HCT116 (cell line): ENCODE measurements around the gene NECAB2. TPM values are rescaled to one million over a fixed set of nuclear protein-coding genes. Genes with fewer than 3 reads are reported as not detected.

Source experiments
- ATAC-seq: fragments of 200-7000 bp; cut with Tn5 transposase; 2 replicates; pipeline ENCODE4 v1.9.1; 2020; ENCODE audit warnings: mild to moderate bottlenecking, moderate library complexity
- BruUV-seq: library from RNA; stranded (reverse); fragments of 400-500 nt; replicated peaks from 2 replicates; lab custom pipeline; 2021; lab: Mats Ljungman, UMichigan
- CTCF ChIA-PET: fragments of 300-600 bp; sonication (Branson Sonifier 250); formaldehyde crosslinking; loops from one replicate; lab custom pipeline; 2021; ENCODE audit warnings: antibody characterized with exemption; lab: Charles Lee
- POLR2A ChIA-PET: fragments of 300-600, 350-600 bp; sonication (Branson Sonifier 250); formaldehyde crosslinking; loops from one replicate; lab custom pipeline; 2021; ENCODE audit warnings: antibody characterized with exemption; lab: Charles Lee
- RAD21 ChIA-PET, 2 experiments: fragments of 300-600 bp; sonication (Branson Sonifier 250); formaldehyde crosslinking; loops; one replicate each; lab custom pipeline; 2023; ENCODE audit warnings: low total read pairs in 2 of 2; ENCODE audit not compliant: uncharacterized antibody in 2 of 2, unreplicated experiment in 2 of 2, low non-redundant PET in 1 of 2; lab: Charles Lee
- DNase-seq: peaks from one replicate; pipeline ENCODE4 v3.0.0-alpha.2; 2010; ENCODE audit warnings: low read depth, low spot score
- H2AFZ ChIP-seq: fragments of 200-600 bp; shearing (Covaris generic), sonication (generic); 2 replicates; pipeline ENCODE4 v1.6.1; 2017; ENCODE audit warnings: low read depth, mixed run types, mixed read lengths, antibody characterized with exemption, low read length; ENCODE audit not compliant: poor library complexity, severe bottlenecking
- H3K27ac ChIP-seq: 2 replicates; pipeline ENCODE4 v1.5.1; 2012; ENCODE audit warnings: low read depth, low read length
- H3K27me3 ChIP-seq: fragments of 200-600 bp; sonication (generic); 2 replicates; pipeline ENCODE4 v1.6.1; 2016; ENCODE audit warnings: mixed run types, low read length, mixed read lengths; ENCODE audit not compliant: insufficient read depth
- H3K36me3 ChIP-seq, 2 experiments: fragments of 200-500 bp in 1 of 2; fragments of 200-600 bp in 1 of 2; sonication (Bioruptor generic) in 1 of 2; sonication (generic) in 1 of 2; 2 replicates each; pipeline versions ENCODE4 v1.5.1 to v1.6.1; 2014 to 2016; ENCODE audit warnings: low read length in 2 of 2, inconsistent platforms in 1 of 2, mixed read lengths in 1 of 2, mixed run types in 1 of 2; ENCODE audit not compliant: insufficient read depth in 2 of 2, control insufficient read depth in 1 of 2
- H3K4me1 ChIP-seq, 2 experiments: fragments of 200-600 bp in 1 of 2; sonication (generic) in 1 of 2; 2 replicates each; pipeline versions ENCODE4 v1.5.1 to v1.6.1; 2012 to 2017; ENCODE audit warnings: low read length in 2 of 2, inconsistent platforms in 1 of 2, mild to moderate bottlenecking in 1 of 2, mixed read lengths in 1 of 2, mixed run types in 1 of 2, moderate library complexity in 1 of 2; ENCODE audit not compliant: insufficient read depth in 2 of 2, control insufficient read depth in 1 of 2
- H3K4me2 ChIP-seq: fragments of 200-600 bp; sonication (generic); 2 replicates; pipeline ENCODE4 v1.6.1; 2017; ENCODE audit warnings: mixed run types, low read length, mixed read lengths
- H3K4me3 ChIP-seq, 2 experiments: fragments of 200-600 bp in 1 of 2; sonication (generic) in 1 of 2; replicated peaks in 1 of 2; 2 replicates each; pipeline ENCODE4 v1.5.1; 2011 to 2016; ENCODE audit warnings: low read length in 2 of 2, control low read depth in 1 of 2, low read depth in 1 of 2, mild to moderate bottlenecking in 1 of 2, mixed read lengths in 1 of 2, mixed run types in 1 of 2
- H3K79me2 ChIP-seq: fragments of 200-600 bp; sonication (generic); 2 replicates; pipeline ENCODE4 v1.6.1; 2017; ENCODE audit warnings: mild to moderate bottlenecking, mixed run types, low read length, moderate library complexity, mixed read lengths; ENCODE audit not compliant: insufficient read depth
- H3K9ac ChIP-seq: fragments of 200-600 bp; sonication (generic); 2 replicates; pipeline ENCODE4 v1.6.1; 2016; ENCODE audit warnings: low read length, mixed read lengths
- H3K9me2 ChIP-seq: fragments of 200-600 bp; sonication (generic), shearing (Covaris generic); 2 replicates; pipeline ENCODE4 v1.6.1; 2017; ENCODE audit warnings: mixed run types, mild to moderate bottlenecking, moderate library complexity; ENCODE audit not compliant: insufficient read depth
- H3K9me3 ChIP-seq, 2 experiments: fragments of 200-500 bp in 1 of 2; fragments of 200-600 bp in 1 of 2; sonication (Bioruptor generic) in 1 of 2; sonication (generic) in 1 of 2; 2 replicates each; pipeline ENCODE4 v1.6.1; 2014 to 2017; ENCODE audit warnings: low read length in 2 of 2, mixed read lengths in 2 of 2, inconsistent platforms in 1 of 2, low read depth in 1 of 2, mild to moderate bottlenecking in 1 of 2, mixed run types in 1 of 2, moderate library complexity in 1 of 2; ENCODE audit not compliant: control insufficient read depth in 1 of 2, insufficient read depth in 1 of 2
- H4K20me1 ChIP-seq: fragments of 200-600 bp; sonication (generic), shearing (Covaris generic); 2 replicates; pipeline ENCODE4 v1.6.1; 2017; ENCODE audit warnings: mixed run types, mild to moderate bottlenecking, moderate library complexity; ENCODE audit not compliant: insufficient read depth
- CBX3 ChIP-seq: IDR thresholded peaks from 2 replicates; pipeline ENCODE4 v1.6.1; 2012; ENCODE audit warnings: low read depth
- CEBPB ChIP-seq: IDR thresholded peaks from 2 replicates; pipeline ENCODE4 v1.6.1; 2012; ENCODE audit warnings: low read depth
- EGR1 ChIP-seq: IDR thresholded peaks from 2 replicates; pipeline ENCODE4 v1.6.1; 2012; ENCODE audit warnings: low read depth
- ELF1 ChIP-seq: IDR thresholded peaks from 2 replicates; pipeline ENCODE4 v1.6.1; 2012; ENCODE audit warnings: low read depth, borderline replicate concordance
- JUND ChIP-seq: IDR thresholded peaks from 2 replicates; pipeline ENCODE4 v1.6.1; 2012
- POLR2A ChIP-seq: IDR thresholded peaks from 2 replicates; pipeline ENCODE4 v1.7.0; 2011; ENCODE audit warnings: borderline replicate concordance; ENCODE audit not compliant: insufficient read depth, insufficient read length; ENCODE audit errors: extremely low read depth
- POLR2AphosphoS5 ChIP-seq: IDR thresholded peaks from 2 replicates; pipeline ENCODE4 v1.6.1; 2011; ENCODE audit warnings: mild to moderate bottlenecking, low read depth, low read length, moderate library complexity
- SP1 ChIP-seq: IDR thresholded peaks from 2 replicates; pipeline ENCODE4 v1.6.1; 2012; ENCODE audit warnings: low read depth
- SRF ChIP-seq: IDR thresholded peaks from 2 replicates; pipeline ENCODE4 v1.6.1; 2012; ENCODE audit warnings: low read depth
- YY1 ChIP-seq: IDR thresholded peaks from 2 replicates; pipeline ENCODE4 v1.6.1; 2011; ENCODE audit warnings: low read length, low read depth, moderate library complexity, mild to moderate bottlenecking; ENCODE audit not compliant: insufficient replicate concordance; ENCODE audit errors: extremely low read depth
- ZFX ChIP-seq: fragments of 450-650 bp; IDR thresholded peaks from 2 replicates; pipeline ENCODE4 v1.6.1; 2017
- ZNF274 ChIP-seq: fragments of 200-500 bp; sonication (Bioruptor generic); IDR thresholded peaks from 2 replicates; pipeline ENCODE4 v1.6.1; 2014; ENCODE audit warnings: mild to moderate bottlenecking, low read depth, low read length, inconsistent platforms
- intact Hi-C: fragments of 100-400 bp; cut with micrococcal nuclease; formaldehyde crosslinking; loops from 2 replicates; pipeline ENCODE4 v1.10.0; 2022
- total RNA-seq: library from RNA; stranded (reverse); gene quantifications from one replicate; pipeline ENCODE4 v1.2.1, GENCODE V29; 2021; ENCODE audit not compliant: unreplicated experiment
- TF ChIP-seq, protein P1 (sequence below): IDR thresholded peaks from 2 replicates; pipeline ENCODE4 v1.6.1; 2011; ENCODE audit warnings: mild to moderate bottlenecking, low read length, moderate library complexity; ENCODE audit not compliant: insufficient replicate concordance; ENCODE audit errors: extremely low read depth
- TF ChIP-seq, protein P2 (sequence below): IDR thresholded peaks from 2 replicates; pipeline ENCODE4 v1.6.1; 2012
- TF ChIP-seq, protein P3 (sequence below): IDR thresholded peaks from 2 replicates; pipeline ENCODE4 v1.6.1; 2012

NECAB2 gene
- total RNA-seq, 1 experiment from 2014 or later: 0.61 TPM

- H3K9ac ChIP-seq: no peak overlapping the region
- no peak overlapping the region for H3K4me2 ChIP-seq
- H3K36me3 ChIP-seq: no peaks in the 10 kb centered on the region
- POLR2A ChIA-PET: no interaction called here
- no peaks in the 10 kb centered on the region for H3K9me3 ChIP-seq
- TF ChIP-seq POLR2A (no peak), YY1 (no peak), ZFX (no peak), ELF1 (no peak), CBX3 (no peak), POLR2AphosphoS5 (no peak), ZNF274 (no peak), SP1 (no peak), CEBPB (no peak), SRF (no peak), EGR1 (no peak), JUND (no peak)
- TF ChIP-seq, protein P1, sequence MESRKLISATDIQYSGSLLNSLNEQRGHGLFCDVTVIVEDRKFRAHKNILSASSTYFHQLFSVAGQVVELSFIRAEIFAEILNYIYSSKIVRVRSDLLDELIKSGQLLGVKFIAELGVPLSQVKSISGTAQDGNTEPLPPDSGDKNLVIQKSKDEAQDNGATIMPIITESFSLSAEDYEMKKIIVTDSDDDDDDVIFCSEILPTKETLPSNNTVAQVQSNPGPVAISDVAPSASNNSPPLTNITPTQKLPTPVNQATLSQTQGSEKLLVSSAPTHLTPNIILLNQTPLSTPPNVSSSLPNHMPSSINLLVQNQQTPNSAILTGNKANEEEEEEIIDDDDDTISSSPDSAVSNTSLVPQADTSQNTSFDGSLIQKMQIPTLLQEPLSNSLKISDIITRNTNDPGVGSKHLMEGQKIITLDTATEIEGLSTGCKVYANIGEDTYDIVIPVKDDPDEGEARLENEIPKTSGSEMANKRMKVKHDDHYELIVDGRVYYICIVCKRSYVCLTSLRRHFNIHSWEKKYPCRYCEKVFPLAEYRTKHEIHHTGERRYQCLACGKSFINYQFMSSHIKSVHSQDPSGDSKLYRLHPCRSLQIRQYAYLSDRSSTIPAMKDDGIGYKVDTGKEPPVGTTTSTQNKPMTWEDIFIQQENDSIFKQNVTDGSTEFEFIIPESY: no peak
- TF ChIP-seq, protein P2, sequence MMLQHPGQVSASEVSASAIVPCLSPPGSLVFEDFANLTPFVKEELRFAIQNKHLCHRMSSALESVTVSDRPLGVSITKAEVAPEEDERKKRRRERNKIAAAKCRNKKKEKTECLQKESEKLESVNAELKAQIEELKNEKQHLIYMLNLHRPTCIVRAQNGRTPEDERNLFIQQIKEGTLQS: no peak
- TF ChIP-seq, protein P3, sequence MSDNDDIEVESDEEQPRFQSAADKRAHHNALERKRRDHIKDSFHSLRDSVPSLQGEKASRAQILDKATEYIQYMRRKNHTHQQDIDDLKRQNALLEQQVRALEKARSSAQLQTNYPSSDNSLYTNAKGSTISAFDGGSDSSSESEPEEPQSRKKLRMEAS: no peak
- TF ChIP-seq, all 23 proteins: peak for 0
- Histone ChIP-seq H2AFZ (no peak overlapping the region), H3K79me2 (no peaks in the 10 kb centered on the region), H4K20me1 (no peaks in the 10 kb centered on the region), H3K4me1 (peaks cover 0 to 7% of the 10 kb centered on the region in 2 experiments; a peak in 1 of 4 replicates), H3K27ac (no peak overlapping the region), H3K9me2 (no peaks in the 10 kb centered on the region), H3K27me3 (no peaks in the 10 kb centered on the region), H3K4me3 (no peak overlapping the region)
- no TSS peak for BruUV-seq
- CTCF ChIA-PET: no interaction called here
- ATAC-seq (no peak), DNase-seq (no peak)
- intact Hi-C loops: no loop called here
- RAD21 ChIA-PET: no interaction called here
Observed at GRCh38 chr16:84027625-84028024, 59.6 kb downstream of the NECAB2 start.
